HepG2 (cell line): ENCODE data around the gene PCDHB8. TPM values are rescaled to one million over a fixed set of nuclear protein-coding genes. Genes with fewer than 3 reads are reported as not detected.

Source experiments
- CTCF ChIP-seq: sonication (generic); formaldehyde crosslinking; IDR thresholded peaks from 2 replicates; pipeline ENCODE4 v1.5.0; 2020; ENCODE audit warnings: mild to moderate bottlenecking, missing genetic modification reagents, moderate library complexity
- ETV5 ChIP-seq: IDR thresholded peaks from 2 replicates; pipeline ENCODE4 v1.6.1; 2018; ENCODE audit warnings: missing biosample characterization, missing genetic modification reagents, inconsistent platforms, borderline replicate concordance
- HOXA9 ChIP-seq: sonication (generic); formaldehyde crosslinking; IDR thresholded peaks from 2 replicates; pipeline ENCODE4 v1.8.1; 2022; ENCODE audit warnings: missing genetic modification reagents, mild to moderate bottlenecking, moderate library complexity, borderline replicate concordance
- MAFG ChIP-seq: sonication (generic); formaldehyde crosslinking; IDR thresholded peaks from 2 replicates; pipeline ENCODE4 v1.5.1; 2020; ENCODE audit warnings: mild to moderate bottlenecking, missing genetic modification reagents
- PRDM15 ChIP-seq: sonication (generic); formaldehyde crosslinking; IDR thresholded peaks from 2 replicates; pipeline ENCODE4 v1.4.0; 2020; ENCODE audit warnings: missing genetic modification reagents
- RAD21 ChIP-seq: fragments of 450-650 bp; formaldehyde crosslinking; IDR thresholded peaks from 2 replicates; pipeline ENCODE4 v1.5.0; 2020; ENCODE audit warnings: mild to moderate bottlenecking
- SKI ChIP-seq: fragments of 450-650 bp; IDR thresholded peaks from one replicate; pipeline ENCODE4 v1.6.1; 2018; ENCODE audit warnings: mild to moderate bottlenecking; ENCODE audit not compliant: partially characterized antibody
- SNAPC2 ChIP-seq: sonication (generic); formaldehyde crosslinking; IDR thresholded peaks from 2 replicates; pipeline ENCODE4 v1.8.1; 2022; ENCODE audit warnings: mild to moderate bottlenecking, missing genetic modification reagents
- SP2 ChIP-seq: sonication (generic); formaldehyde crosslinking; IDR thresholded peaks from 2 replicates; pipeline ENCODE4 v1.5.1; 2020; ENCODE audit warnings: mild to moderate bottlenecking, missing genetic modification reagents
- ZMAT5 ChIP-seq: sonication (generic); formaldehyde crosslinking; IDR thresholded peaks from 2 replicates; pipeline ENCODE4 v1.5.0; 2020; ENCODE audit warnings: mild to moderate bottlenecking, low read depth, missing genetic modification reagents, borderline replicate concordance
- ZNF142 ChIP-seq: sonication (generic); formaldehyde crosslinking; IDR thresholded peaks from 2 replicates; pipeline ENCODE4 v1.4.0; 2020; ENCODE audit warnings: missing genetic modification reagents
- ZNF83 ChIP-seq: sonication (generic); formaldehyde crosslinking; IDR thresholded peaks from 2 replicates; pipeline ENCODE4 v1.4.0; 2020; ENCODE audit warnings: missing genetic modification reagents, mild to moderate bottlenecking, borderline replicate concordance
- polyA plus RNA-seq, 8 experiments: library from polyadenylated mRNA; depleted of rRNA in 3 of 8; stranded (reverse) in 7 of 8; unstranded in 1 of 8; fragments of >200 nt; fragmentation: Illumina TruSeq in 4 of 8; extraction: Trizol in 4 of 8; gene quantifications; 2 replicates each; pipeline versions ENCODE4 v1.2.1 to v1.2.3, GENCODE V29; 2011 to 2016; ENCODE audit warnings: low read depth in 4 of 8, missing spikeins in 1 of 8, mixed read lengths in 1 of 8; ENCODE audit not compliant: insufficient read depth in 1 of 8
- total RNA-seq, 5 experiments: library from RNA; depleted of rRNA; stranded (reverse); fragments of >200 nt; fragmentation: Illumina TruSeq; extraction: Trizol; gene quantifications; 2 replicates each; pipeline ENCODE4 v1.2.3, GENCODE V29; 2016; ENCODE audit warnings: low read depth in 1 of 5

The PCDHB8 gene
- total and polyA plus RNA-seq, 2 of the 13 experiments (the other 11 are each of a cell fraction or from before 2014, with no cell fraction given): 0.26 to 0.82 TPM

- peak; percentile 79 for TF ChIP-seq CTCF
- TF ChIP-seq RAD21 (CRISPR knock-in tag): peak; percentile 56; the same call in 1 of the 2 replicates
- no peak for TF ChIP-seq HOXA9
- no peak for TF ChIP-seq SKI
- TF ChIP-seq MAFG (CRISPR knock-in tag): no peak
- TF ChIP-seq SNAPC2 (CRISPR knock-in tag): no peak
- 0 out of 2 replicates have a peak, but pooled peaks have one; percentile 33 for TF ChIP-seq ZNF142
- TF ChIP-seq SP2 (CRISPR knock-in tag): no peak
- TF ChIP-seq ZMAT5: no peak
- TF ChIP-seq ZNF83 (CRISPR knock-in tag): no peak
- TF ChIP-seq ETV5 (CRISPR knock-in tag): no peak
- peak; percentile 59; the same call in 1 of the 2 replicates for TF ChIP-seq PRDM15 (CRISPR knock-in tag)
These were observed 4.7 kb downstream of the PCDHB8 start, which contains the start of gene PCDHB16 (continued) for GRCh38 chr5:141182248-141182647.
